HCT116 (cell line): ENCODE results near the gene EFCAB8. TPM values are rescaled to one million over a fixed set of nuclear protein-coding genes. Genes with fewer than 3 reads are reported as not detected.

ENCODE experiments used
- ATAC-seq: fragments of 200-7000 bp; cut with Tn5 transposase; 2 replicates; pipeline ENCODE4 v1.9.1; 2020; ENCODE audit warnings: mild to moderate bottlenecking, moderate library complexity
- BruUV-seq: library from RNA; stranded (reverse); fragments of 400-500 nt; replicated peaks from 2 replicates; lab custom pipeline; 2021; lab: Mats Ljungman, UMichigan
- CTCF ChIA-PET: fragments of 300-600 bp; sonication (Branson Sonifier 250); formaldehyde crosslinking; loops from one replicate; lab custom pipeline; 2021; ENCODE audit warnings: antibody characterized with exemption; lab: Charles Lee
- POLR2A ChIA-PET: fragments of 300-600, 350-600 bp; sonication (Branson Sonifier 250); formaldehyde crosslinking; loops from one replicate; lab custom pipeline; 2021; ENCODE audit warnings: antibody characterized with exemption; lab: Charles Lee
- RAD21 ChIA-PET, 2 experiments: fragments of 300-600 bp; sonication (Branson Sonifier 250); formaldehyde crosslinking; loops; one replicate each; lab custom pipeline; 2023; ENCODE audit warnings: low total read pairs in 2 of 2; ENCODE audit not compliant: uncharacterized antibody in 2 of 2, unreplicated experiment in 2 of 2, low non-redundant PET in 1 of 2; lab: Charles Lee
- DNase-seq: peaks from one replicate; pipeline ENCODE4 v3.0.0-alpha.2; 2010; ENCODE audit warnings: low read depth, low spot score
- H2AFZ ChIP-seq: fragments of 200-600 bp; shearing (Covaris generic), sonication (generic); 2 replicates; pipeline ENCODE4 v1.6.1; 2017; ENCODE audit warnings: low read depth, mixed run types, mixed read lengths, antibody characterized with exemption, low read length; ENCODE audit not compliant: poor library complexity, severe bottlenecking
- H3K27ac ChIP-seq: 2 replicates; pipeline ENCODE4 v1.5.1; 2012; ENCODE audit warnings: low read depth, low read length
- H3K27me3 ChIP-seq: fragments of 200-600 bp; sonication (generic); 2 replicates; pipeline ENCODE4 v1.6.1; 2016; ENCODE audit warnings: mixed run types, low read length, mixed read lengths; ENCODE audit not compliant: insufficient read depth
- H3K36me3 ChIP-seq, 2 experiments: fragments of 200-500 bp in 1 of 2; fragments of 200-600 bp in 1 of 2; sonication (Bioruptor generic) in 1 of 2; sonication (generic) in 1 of 2; 2 replicates each; pipeline versions ENCODE4 v1.5.1 to v1.6.1; 2014 to 2016; ENCODE audit warnings: low read length in 2 of 2, inconsistent platforms in 1 of 2, mixed read lengths in 1 of 2, mixed run types in 1 of 2; ENCODE audit not compliant: insufficient read depth in 2 of 2, control insufficient read depth in 1 of 2
- H3K4me1 ChIP-seq, 2 experiments: fragments of 200-600 bp in 1 of 2; sonication (generic) in 1 of 2; 2 replicates each; pipeline versions ENCODE4 v1.5.1 to v1.6.1; 2012 to 2017; ENCODE audit warnings: low read length in 2 of 2, inconsistent platforms in 1 of 2, mild to moderate bottlenecking in 1 of 2, mixed read lengths in 1 of 2, mixed run types in 1 of 2, moderate library complexity in 1 of 2; ENCODE audit not compliant: insufficient read depth in 2 of 2, control insufficient read depth in 1 of 2
- H3K4me2 ChIP-seq: fragments of 200-600 bp; sonication (generic); 2 replicates; pipeline ENCODE4 v1.6.1; 2017; ENCODE audit warnings: mixed run types, low read length, mixed read lengths
- H3K4me3 ChIP-seq, 2 experiments: fragments of 200-600 bp in 1 of 2; sonication (generic) in 1 of 2; replicated peaks in 1 of 2; 2 replicates each; pipeline ENCODE4 v1.5.1; 2011 to 2016; ENCODE audit warnings: low read length in 2 of 2, control low read depth in 1 of 2, low read depth in 1 of 2, mild to moderate bottlenecking in 1 of 2, mixed read lengths in 1 of 2, mixed run types in 1 of 2
- H3K79me2 ChIP-seq: fragments of 200-600 bp; sonication (generic); 2 replicates; pipeline ENCODE4 v1.6.1; 2017; ENCODE audit warnings: mild to moderate bottlenecking, mixed run types, low read length, moderate library complexity, mixed read lengths; ENCODE audit not compliant: insufficient read depth
- H3K9ac ChIP-seq: fragments of 200-600 bp; sonication (generic); 2 replicates; pipeline ENCODE4 v1.6.1; 2016; ENCODE audit warnings: low read length, mixed read lengths
- H3K9me2 ChIP-seq: fragments of 200-600 bp; sonication (generic), shearing (Covaris generic); 2 replicates; pipeline ENCODE4 v1.6.1; 2017; ENCODE audit warnings: mixed run types, mild to moderate bottlenecking, moderate library complexity; ENCODE audit not compliant: insufficient read depth
- H3K9me3 ChIP-seq, 2 experiments: fragments of 200-500 bp in 1 of 2; fragments of 200-600 bp in 1 of 2; sonication (Bioruptor generic) in 1 of 2; sonication (generic) in 1 of 2; 2 replicates each; pipeline ENCODE4 v1.6.1; 2014 to 2017; ENCODE audit warnings: low read length in 2 of 2, mixed read lengths in 2 of 2, inconsistent platforms in 1 of 2, low read depth in 1 of 2, mild to moderate bottlenecking in 1 of 2, mixed run types in 1 of 2, moderate library complexity in 1 of 2; ENCODE audit not compliant: control insufficient read depth in 1 of 2, insufficient read depth in 1 of 2
- H4K20me1 ChIP-seq: fragments of 200-600 bp; sonication (generic), shearing (Covaris generic); 2 replicates; pipeline ENCODE4 v1.6.1; 2017; ENCODE audit warnings: mixed run types, mild to moderate bottlenecking, moderate library complexity; ENCODE audit not compliant: insufficient read depth
- CBX3 ChIP-seq: IDR thresholded peaks from 2 replicates; pipeline ENCODE4 v1.6.1; 2012; ENCODE audit warnings: low read depth
- CEBPB ChIP-seq: IDR thresholded peaks from 2 replicates; pipeline ENCODE4 v1.6.1; 2012; ENCODE audit warnings: low read depth
- CTCF ChIP-seq, 3 experiments: fragments of 200-600 bp in 1 of 3; sonication (generic) in 1 of 3; IDR thresholded peaks in 2 of 3; conservative IDR thresholded peaks in 1 of 3; 2 replicates each; pipeline ENCODE4 v1.5.1; 2012 to 2017; ENCODE audit warnings: low read depth in 2 of 3, low read length in 2 of 3, antibody characterized with exemption in 1 of 3, borderline replicate concordance in 1 of 3, control low read depth in 1 of 3, mild to moderate bottlenecking in 1 of 3, mixed read lengths in 1 of 3, mixed run types in 1 of 3, moderate library complexity in 1 of 3; ENCODE audit not compliant: insufficient read depth in 1 of 3
- EGR1 ChIP-seq: IDR thresholded peaks from 2 replicates; pipeline ENCODE4 v1.6.1; 2012; ENCODE audit warnings: low read depth
- EZH2 ChIP-seq: fragments of 200-600 bp; sonication (generic); IDR thresholded peaks from 2 replicates; pipeline ENCODE4 v1.6.1; 2017; ENCODE audit warnings: antibody characterized with exemption, mixed run types
- EZH2phosphoT487 ChIP-seq: fragments of 200-600 bp; IDR thresholded peaks from 2 replicates; pipeline ENCODE4 v1.6.1; 2018; ENCODE audit warnings: antibody characterized with exemption, borderline replicate concordance
- FOSL1 ChIP-seq: IDR thresholded peaks from 2 replicates; pipeline ENCODE4 v1.6.1; 2012; ENCODE audit warnings: low read depth
- POLR2A ChIP-seq: IDR thresholded peaks from 2 replicates; pipeline ENCODE4 v1.7.0; 2011; ENCODE audit warnings: borderline replicate concordance; ENCODE audit not compliant: insufficient read depth, insufficient read length; ENCODE audit errors: extremely low read depth
- POLR2AphosphoS5 ChIP-seq: IDR thresholded peaks from 2 replicates; pipeline ENCODE4 v1.6.1; 2011; ENCODE audit warnings: mild to moderate bottlenecking, low read depth, low read length, moderate library complexity
- RAD21 ChIP-seq: IDR thresholded peaks from 2 replicates; pipeline ENCODE4 v1.6.1; 2012; ENCODE audit warnings: low read depth, mild to moderate bottlenecking
- SIN3A ChIP-seq: IDR thresholded peaks from 2 replicates; pipeline ENCODE4 v1.6.1; 2012; ENCODE audit warnings: low read depth
- SP1 ChIP-seq: IDR thresholded peaks from 2 replicates; pipeline ENCODE4 v1.6.1; 2012; ENCODE audit warnings: low read depth
- SRF ChIP-seq: IDR thresholded peaks from 2 replicates; pipeline ENCODE4 v1.6.1; 2012; ENCODE audit warnings: low read depth
- intact Hi-C: fragments of 100-400 bp; cut with micrococcal nuclease; formaldehyde crosslinking; loops from 2 replicates; pipeline ENCODE4 v1.10.0; 2022
- total RNA-seq: library from RNA; stranded (reverse); gene quantifications from one replicate; pipeline ENCODE4 v1.2.1, GENCODE V29; 2021; ENCODE audit not compliant: unreplicated experiment
- TF ChIP-seq, protein P1 (sequence below): IDR thresholded peaks from 2 replicates; pipeline ENCODE4 v1.6.1; 2012

EFCAB8 gene
- total RNA-seq, 1 experiment from 2014 or later, result 0.42 TPM

- no peak overlapping the region for H2AFZ ChIP-seq
- H3K4me1 ChIP-seq, result no peaks in the 10 kb centered on the region
- CTCF ChIA-PET, result no interaction called here
- H3K4me3 ChIP-seq, result no peak overlapping the region
- DNase-seq, result no peak
- no TSS peak for BruUV-seq
- no peak for TF ChIP-seq EZH2
- no peak for TF ChIP-seq EGR1
- TF ChIP-seq SIN3A, result no peak
- TF ChIP-seq, protein P1, sequence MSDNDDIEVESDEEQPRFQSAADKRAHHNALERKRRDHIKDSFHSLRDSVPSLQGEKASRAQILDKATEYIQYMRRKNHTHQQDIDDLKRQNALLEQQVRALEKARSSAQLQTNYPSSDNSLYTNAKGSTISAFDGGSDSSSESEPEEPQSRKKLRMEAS, result no peak
- no peak for TF ChIP-seq CBX3
- no peak for TF ChIP-seq SP1
- TF ChIP-seq, all 23 proteins: peak for 0
- no peaks in the 10 kb centered on the region for H4K20me1 ChIP-seq
- peaks cover 7% of the 10 kb centered on the region; the same call in 1 of the 2 replicates for H3K27me3 ChIP-seq
- intact Hi-C loops, result no loop called here
- POLR2A ChIA-PET, result no interaction called here
- no peak overlapping the region for H3K4me2 ChIP-seq
- no peak for ATAC-seq
- H3K36me3 ChIP-seq, result no peaks in the 10 kb centered on the region
- no peak overlapping the region for H3K9ac ChIP-seq
- no peaks in the 10 kb centered on the region for H3K79me2 ChIP-seq
- no peaks in the 10 kb centered on the region for H3K9me2 ChIP-seq
- RAD21 ChIA-PET, result no interaction called here
- H3K27ac ChIP-seq, result no peak overlapping the region
- no peaks in the 10 kb centered on the region for H3K9me3 ChIP-seq
These were observed 150.8 kb downstream of the EFCAB8 start for GRCh38 chr20:33009214-33010132.

- RAD21 ChIA-PET, result no interaction called here
- POLR2A ChIA-PET, result no interaction called here
- no peaks in the 10 kb centered on the region for H3K9me3 ChIP-seq
- intact Hi-C loops, result no loop called here
- no peak for TF ChIP-seq EZH2phosphoT487
- TF ChIP-seq EGR1, result no peak
- TF ChIP-seq POLR2A, result no peak
- no peak for TF ChIP-seq RAD21
- no peak for TF ChIP-seq SP1
- TF ChIP-seq FOSL1, result no peak
- TF ChIP-seq SRF, result no peak
- no peak for TF ChIP-seq EZH2
- no peak for TF ChIP-seq CTCF (IDR thresholded peaks at IDR 0.05 in 2 of 3, conservative IDR thresholded peaks at IDR 0.05 in 1 of 3; ENCODE audit: borderline replicate concordance in 1 of 3, insufficient read depth in 1 of 3, low read depth in 2 of 3, low read length in 2 of 3)
- TF ChIP-seq POLR2AphosphoS5, result no peak
- no peak for TF ChIP-seq CEBPB
- TF ChIP-seq, all 23 proteins: peak for 0
- Histone ChIP-seq H3K27ac (no peak overlapping the region), H2AFZ (no peak overlapping the region), H3K27me3 (peaks cover 8% of the 10 kb centered on the region; the same call in 1 of the 2 replicates), H3K79me2 (no peaks in the 10 kb centered on the region), H4K20me1 (no peaks in the 10 kb centered on the region), H3K9ac (no peak overlapping the region), H3K4me3 (no peak overlapping the region), H3K4me1 (no peaks in the 10 kb centered on the region), H3K4me2 (no peak overlapping the region), H3K36me3 (no peaks in the 10 kb centered on the region), H3K9me2 (no peaks in the 10 kb centered on the region)
- no TSS peak for BruUV-seq
- DNase-seq (no peak), ATAC-seq (no peak)
- CTCF ChIA-PET, result no interaction called here
These were observed 151.4 kb downstream of the EFCAB8 start for GRCh38 chr20:33010133-33010504.
